Stimulated activated effector memory CD8-positive, alpha-beta T cell treated with anti-CD3 and anti-CD28 coated beads, Interleukin-12 subunit alpha, Interleukin-12 subunit beta, amount 100 ng/mL, for 72 hours (primary cell): ENCODE measurements around the gene TNNT2.

Experiments
- ATAC-seq: fragments of 150-1000 bp; cut with Tn5 transposase; 2 replicates; pipeline ENCODE4 v1.10.0; 2021
- DNase-seq, 2 donors: peaks; one replicate each; pipeline ENCODE4 v3.0.0; 2021 to 2022; ENCODE audit warnings: low spot score in 2 of 2
- H3K27ac Mint-ChIP-seq: one replicate; pipeline ENCODE4 v1.8.0; 2022; ENCODE audit warnings: mild to moderate bottlenecking, mixed read lengths
- H3K36me3 Mint-ChIP-seq: one replicate; pipeline ENCODE4 v1.8.0; 2022; ENCODE audit warnings: mild to moderate bottlenecking, mixed read lengths
- H3K4me1 Mint-ChIP-seq: one replicate; pipeline ENCODE4 v1.8.0; 2022; ENCODE audit warnings: mixed read lengths
- H3K4me3 Mint-ChIP-seq: one replicate; pipeline ENCODE4 v1.8.0; 2022; ENCODE audit warnings: mild to moderate bottlenecking, mixed read lengths
- H3K9me3 Mint-ChIP-seq: one replicate; pipeline ENCODE4 v1.8.0; 2022; ENCODE audit warnings: mixed read lengths

TNNT2 gene

GRCh38 chr1:201328576-201328975 is 48.9 kb downstream of the TNNT2 start:
- ATAC-seq (no peak), DNase-seq (no peak)
- Mint-ChIP-seq H3K36me3 (no peaks in the 10 kb centered on the region), H3K4me1 (no peaks in the 10 kb centered on the region), H3K27ac (no peak overlapping the region), H3K4me3 (no peak overlapping the region), H3K9me3 (no peaks in the 10 kb centered on the region)

GRCh38 chr1:201327687-201328240 is 49.7 kb downstream of the TNNT2 start:
- no peaks in the 10 kb centered on the region for H3K4me1 Mint-ChIP-seq
- no peaks in the 10 kb centered on the region for H3K36me3 Mint-ChIP-seq
- no peak for DNase-seq
- ATAC-seq = no peak
- H3K27ac Mint-ChIP-seq = no peak overlapping the region
- no peaks in the 10 kb centered on the region for H3K9me3 Mint-ChIP-seq
- no peak overlapping the region for H3K4me3 Mint-ChIP-seq

- no peaks in the 10 kb centered on the region for H3K36me3 Mint-ChIP-seq
- ATAC-seq (no peak), DNase-seq (no peak)
- H3K4me3 Mint-ChIP-seq = no peak overlapping the region
- no peak overlapping the region for H3K27ac Mint-ChIP-seq
- H3K4me1 Mint-ChIP-seq = no peaks in the 10 kb centered on the region
- H3K9me3 Mint-ChIP-seq = no peaks in the 10 kb centered on the region
Observed at GRCh38 chr1:201326710-201327109, 50.8 kb downstream of the TNNT2 start.

- Mint-ChIP-seq H3K4me3 (no peak overlapping the region), H3K27ac (no peak overlapping the region)
- DNase-seq = no peak
Observed at GRCh38 chr1:201325678-201326060, 51.8 kb downstream of the TNNT2 start.

GRCh38 chr1:201324821-201325677 is 52.4 kb downstream of the TNNT2 start:
- Mint-ChIP-seq H3K9me3 (no peaks in the 10 kb centered on the region), H3K36me3 (no peaks in the 10 kb centered on the region), H3K27ac (no peak overlapping the region), H3K4me1 (no peaks in the 10 kb centered on the region), H3K4me3 (no peak overlapping the region)
- no peak for DNase-seq
- ATAC-seq = no peak

More at GRCh38 chr1:201325678-201326060, 51.8 kb downstream of the TNNT2 start:
- ATAC-seq = no peak
- Mint-ChIP-seq H3K36me3 (no peaks in the 10 kb centered on the region), H3K9me3 (no peaks in the 10 kb centered on the region), H3K4me1 (no peaks in the 10 kb centered on the region)

- ATAC-seq (no peak), DNase-seq (no peak)
- Mint-ChIP-seq H3K36me3 (no peaks in the 10 kb centered on the region), H3K9me3 (no peaks in the 10 kb centered on the region), H3K4me3 (no peak overlapping the region), H3K27ac (no peak overlapping the region), H3K4me1 (no peaks in the 10 kb centered on the region)
Observed at GRCh38 chr1:201324306-201324705, 53.2 kb downstream of the TNNT2 start.

- DNase-seq (no peak), ATAC-seq (no peak)
- H3K36me3 Mint-ChIP-seq = no peaks in the 10 kb centered on the region
- no peak overlapping the region for H3K27ac Mint-ChIP-seq
- H3K4me3 Mint-ChIP-seq = no peak overlapping the region
- H3K4me1 Mint-ChIP-seq = no peaks in the 10 kb centered on the region
- H3K9me3 Mint-ChIP-seq = no peaks in the 10 kb centered on the region
Observed at GRCh38 chr1:201322653-201323510, 54.6 kb downstream of the TNNT2 start.

- no peak for ATAC-seq
- Mint-ChIP-seq H3K36me3 (no peaks in the 10 kb centered on the region), H3K4me3 (no peak overlapping the region), H3K9me3 (no peaks in the 10 kb centered on the region), H3K4me1 (no peaks in the 10 kb centered on the region), H3K27ac (no peak overlapping the region)
- no peak for DNase-seq
Observed at GRCh38 chr1:201321826-201322390, 55.6 kb downstream of the TNNT2 start.

- no peak for DNase-seq
- ATAC-seq = no peak
- Mint-ChIP-seq H3K4me1 (no peaks in the 10 kb centered on the region), H3K27ac (no peak overlapping the region), H3K9me3 (no peaks in the 10 kb centered on the region), H3K36me3 (no peaks in the 10 kb centered on the region), H3K4me3 (no peak overlapping the region)
Observed at GRCh38 chr1:201320168-201320788, 57.2 kb downstream of the TNNT2 start.

GRCh38 chr1:201319631-201320030 is 57.8 kb downstream of the TNNT2 start:
- Mint-ChIP-seq H3K4me1 (no peaks in the 10 kb centered on the region), H3K4me3 (no peak overlapping the region), H3K27ac (no peak overlapping the region), H3K36me3 (no peaks in the 10 kb centered on the region), H3K9me3 (no peaks in the 10 kb centered on the region)
- DNase-seq (no peak), ATAC-seq (no peak)

- H3K27ac Mint-ChIP-seq = no peak overlapping the region
Observed at GRCh38 chr1:201318504-201319340, 58.8 kb downstream of the TNNT2 start.

GRCh38 chr1:201317551-201317950 is 59.9 kb downstream of the TNNT2 start:
- no peak overlapping the region for H3K4me3 Mint-ChIP-seq
- ATAC-seq (no peak), DNase-seq (no peak)
- no peaks in the 10 kb centered on the region for H3K9me3 Mint-ChIP-seq
- H3K36me3 Mint-ChIP-seq = no peaks in the 10 kb centered on the region
- H3K27ac Mint-ChIP-seq = no peak overlapping the region
- H3K4me1 Mint-ChIP-seq = no peaks in the 10 kb centered on the region

More at GRCh38 chr1:201318504-201319340, 58.8 kb downstream of the TNNT2 start:
- H3K9me3 Mint-ChIP-seq = no peaks in the 10 kb centered on the region
- H3K4me1 Mint-ChIP-seq = no peaks in the 10 kb centered on the region
- H3K4me3 Mint-ChIP-seq = no peak overlapping the region
- no peaks in the 10 kb centered on the region for H3K36me3 Mint-ChIP-seq
- DNase-seq (no peak), ATAC-seq (no peak)

- no peak overlapping the region for H3K27ac Mint-ChIP-seq
- DNase-seq (no peak), ATAC-seq (no peak)
- H3K4me1 Mint-ChIP-seq = no peaks in the 10 kb centered on the region
- H3K9me3 Mint-ChIP-seq = no peaks in the 10 kb centered on the region
- no peaks in the 10 kb centered on the region for H3K36me3 Mint-ChIP-seq
- H3K4me3 Mint-ChIP-seq = no peak overlapping the region
Observed at GRCh38 chr1:201316556-201316955, 60.9 kb downstream of the TNNT2 start.

- Mint-ChIP-seq H3K36me3 (no peaks in the 10 kb centered on the region), H3K4me3 (no peak overlapping the region), H3K4me1 (peaks cover 5% of the 10 kb centered on the region), H3K27ac (no peak overlapping the region), H3K9me3 (no peaks in the 10 kb centered on the region)
- ATAC-seq (no peak), DNase-seq (no peak)
Observed at GRCh38 chr1:201313086-201313485, 64.4 kb downstream of the TNNT2 start.
